Measurements from ENCODE around the gene YWHAG.
"Not testable (repeated sequence)": the region's sequence is repeated elsewhere in the genome, so short reads cannot be mapped to it uniquely, and the experiment has no call there.

YWHAG gene

DNA sequence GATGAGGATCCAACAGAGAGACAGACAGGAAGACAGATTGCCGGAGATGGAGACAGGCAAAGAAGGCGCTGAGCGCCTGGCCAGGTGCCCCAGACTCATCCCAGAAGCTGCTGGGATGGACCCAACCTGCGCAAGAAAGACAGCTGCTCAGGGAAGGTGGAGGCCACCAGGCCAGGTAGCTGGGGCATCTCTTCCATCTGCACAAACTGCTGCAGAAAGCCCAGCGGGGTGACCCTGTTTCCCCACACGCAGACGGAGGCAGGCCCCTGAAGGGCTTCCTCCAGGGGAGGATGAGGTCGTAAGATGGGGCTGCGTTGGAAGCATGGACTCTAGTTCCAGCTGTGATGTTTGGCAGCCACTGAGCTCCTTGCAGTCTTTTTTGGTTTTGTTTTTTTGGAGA lies 16.5 kb upstream of the YWHAG start:
- H3K4me3 ChIP-seq (ENCODE audit: low read length): no peak overlapping the region
- no peaks in the 10 kb centered on the region for H3K36me3 ChIP-seq (ENCODE audit: control insufficient read depth, insufficient read depth, low read length, severe bottlenecking)
- no peaks in the 10 kb centered on the region for H3K27me3 ChIP-seq (replicated peaks; ENCODE audit: control insufficient read depth, insufficient read depth, low read length)
- H3K9ac ChIP-seq (ENCODE audit: low read length): no peak overlapping the region
- peaks cover 19% of the 10 kb centered on the region for H3K4me1 ChIP-seq (ENCODE audit: control insufficient read depth, insufficient read depth, low read length)
- DNase-seq (ENCODE audit: low read depth): no peak
- H3K9me3 ChIP-seq (ENCODE audit: control insufficient read depth, low read length): no peaks in the 10 kb centered on the region

DNA sequence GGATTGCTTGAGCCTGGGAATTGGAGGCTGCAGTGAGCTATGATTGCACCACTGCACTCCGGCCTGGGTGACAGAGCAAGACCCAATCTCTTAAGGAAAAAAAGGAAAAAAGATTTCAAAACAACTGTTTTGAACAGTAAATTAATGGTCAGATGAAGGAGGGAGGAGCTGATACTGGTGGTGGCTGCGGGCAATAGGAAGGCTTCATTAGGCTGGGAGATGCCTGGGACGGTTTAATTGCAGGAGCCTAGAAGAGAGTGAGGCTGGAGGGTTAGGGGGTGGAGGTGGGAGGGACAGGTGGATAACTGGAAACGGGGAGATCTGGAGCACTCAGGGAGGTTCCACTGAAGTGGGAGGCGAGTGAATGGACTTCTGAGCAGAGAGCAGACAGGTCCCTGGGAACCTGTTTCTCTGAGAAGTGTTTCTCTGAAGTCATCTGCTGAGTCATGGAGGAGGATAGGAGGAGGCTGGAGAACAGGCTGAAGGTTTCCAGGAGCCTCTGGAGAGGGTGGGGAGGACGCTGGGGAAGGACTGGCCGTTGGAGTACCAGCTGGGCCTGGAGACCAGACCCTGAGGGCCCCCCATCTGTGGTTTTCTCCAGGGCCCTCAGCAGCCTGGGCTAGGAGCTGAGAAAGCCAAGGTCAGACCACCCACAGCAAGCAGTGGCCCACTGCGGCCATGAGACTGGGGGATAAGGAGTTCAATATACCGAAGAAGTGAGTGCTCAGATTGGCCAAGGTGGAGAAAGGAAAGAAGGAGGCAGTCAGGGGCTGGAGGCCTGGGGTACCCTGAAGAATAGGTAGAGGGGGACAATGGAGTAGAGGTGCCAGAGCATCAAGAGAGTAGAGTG lies 14.4 kb upstream of the YWHAG start:
- Histone ChIP-seq H3K27me3 (replicated peaks; ENCODE audit: control insufficient read depth, insufficient read depth, low read length) (no peaks in the 10 kb centered on the region), H3K9me3 (ENCODE audit: control insufficient read depth, low read length) (no peaks in the 10 kb centered on the region), H3K4me1 (ENCODE audit: control insufficient read depth, insufficient read depth, low read length) (peaks cover 16% of the 10 kb centered on the region), H3K4me3 (ENCODE audit: low read length) (no peak overlapping the region), H3K36me3 (ENCODE audit: control insufficient read depth, insufficient read depth, low read length, severe bottlenecking) (no peaks in the 10 kb centered on the region), H3K9ac (ENCODE audit: low read length) (no peak overlapping the region)
- DNase-seq (ENCODE audit: low read depth): peak; percentile 71

GRCh38 chr7:76371396-76371795 lies 12.6 kb upstream of the YWHAG start:
- no peaks in the 10 kb centered on the region for H3K9me3 ChIP-seq (ENCODE audit: control insufficient read depth, low read length)
- no peaks in the 10 kb centered on the region for H3K27me3 ChIP-seq (replicated peaks; ENCODE audit: control insufficient read depth, insufficient read depth, low read length)
- H3K9ac ChIP-seq (ENCODE audit: low read length): no peak overlapping the region
- DNase-seq (ENCODE audit: low read depth): no peak
- H3K4me1 ChIP-seq (ENCODE audit: control insufficient read depth, insufficient read depth, low read length): peaks cover 6% of the 10 kb centered on the region
- no peaks in the 10 kb centered on the region for H3K36me3 ChIP-seq (ENCODE audit: control insufficient read depth, insufficient read depth, low read length, severe bottlenecking)
- H3K4me3 ChIP-seq (ENCODE audit: low read length): no peak overlapping the region

DNA sequence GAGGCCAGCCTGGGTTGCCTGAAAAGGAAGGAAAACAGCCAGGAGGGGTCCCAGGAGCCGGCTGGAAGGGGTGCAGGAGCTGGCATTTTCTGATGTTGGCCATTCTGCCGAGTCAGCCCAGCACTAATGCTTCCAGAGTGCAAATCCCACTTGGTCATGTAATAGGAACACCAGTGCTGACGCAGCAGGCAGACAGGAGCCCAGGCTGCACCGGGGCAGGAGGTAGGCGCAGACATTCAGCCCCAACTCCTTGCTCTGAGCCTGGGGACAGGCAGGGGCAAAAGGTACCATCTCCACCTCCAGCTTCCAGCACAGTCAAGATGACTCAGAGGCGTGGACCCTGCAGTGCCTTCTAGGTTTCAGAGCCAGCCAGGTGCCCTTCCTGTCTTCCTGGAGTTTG lies 10.2 kb upstream of the YWHAG start:
- H3K9ac ChIP-seq (ENCODE audit: low read length): no peak overlapping the region
- peaks cover 26% of the 10 kb centered on the region for H3K4me1 ChIP-seq (ENCODE audit: control insufficient read depth, insufficient read depth, low read length)
- H3K4me3 ChIP-seq (ENCODE audit: low read length): no peak overlapping the region
- no peak for DNase-seq (ENCODE audit: low read depth)
- no peaks in the 10 kb centered on the region for H3K9me3 ChIP-seq (ENCODE audit: control insufficient read depth, low read length)
- H3K36me3 ChIP-seq (ENCODE audit: control insufficient read depth, insufficient read depth, low read length, severe bottlenecking): no peaks in the 10 kb centered on the region
- H3K27me3 ChIP-seq (replicated peaks; ENCODE audit: control insufficient read depth, insufficient read depth, low read length): no peaks in the 10 kb centered on the region

GRCh38 chr7:76368190-76368589 lies 9.4 kb upstream of the YWHAG start:
- Histone ChIP-seq H3K36me3 (ENCODE audit: control insufficient read depth, insufficient read depth, low read length, severe bottlenecking) (no peaks in the 10 kb centered on the region), H3K27me3 (replicated peaks; ENCODE audit: control insufficient read depth, insufficient read depth, low read length) (no peaks in the 10 kb centered on the region), H3K9ac (ENCODE audit: low read length) (no peak overlapping the region), H3K9me3 (ENCODE audit: control insufficient read depth, low read length) (no peaks in the 10 kb centered on the region), H3K4me3 (ENCODE audit: low read length) (no peak overlapping the region), H3K4me1 (ENCODE audit: control insufficient read depth, insufficient read depth, low read length) (peaks cover 26% of the 10 kb centered on the region)
- DNase-seq (ENCODE audit: low read depth): no peak

GRCh38 chr7:76364198-76364584 lies 5.4 kb upstream of the YWHAG start:
- peaks cover 34% of the 10 kb centered on the region for H3K4me1 ChIP-seq (ENCODE audit: control insufficient read depth, insufficient read depth, low read length)
- H3K4me3 ChIP-seq (ENCODE audit: low read length): peak overlapping the region; percentile 68
- H3K36me3 ChIP-seq (ENCODE audit: control insufficient read depth, insufficient read depth, low read length, severe bottlenecking): no peaks in the 10 kb centered on the region
- peak overlapping the region; percentile 82 for H3K9ac ChIP-seq (ENCODE audit: low read length)
- H3K27me3 ChIP-seq (replicated peaks; ENCODE audit: control insufficient read depth, insufficient read depth, low read length): no peaks in the 10 kb centered on the region
- no peak for DNase-seq (ENCODE audit: low read depth)
- no peaks in the 10 kb centered on the region for H3K9me3 ChIP-seq (ENCODE audit: control insufficient read depth, low read length)

DNA sequence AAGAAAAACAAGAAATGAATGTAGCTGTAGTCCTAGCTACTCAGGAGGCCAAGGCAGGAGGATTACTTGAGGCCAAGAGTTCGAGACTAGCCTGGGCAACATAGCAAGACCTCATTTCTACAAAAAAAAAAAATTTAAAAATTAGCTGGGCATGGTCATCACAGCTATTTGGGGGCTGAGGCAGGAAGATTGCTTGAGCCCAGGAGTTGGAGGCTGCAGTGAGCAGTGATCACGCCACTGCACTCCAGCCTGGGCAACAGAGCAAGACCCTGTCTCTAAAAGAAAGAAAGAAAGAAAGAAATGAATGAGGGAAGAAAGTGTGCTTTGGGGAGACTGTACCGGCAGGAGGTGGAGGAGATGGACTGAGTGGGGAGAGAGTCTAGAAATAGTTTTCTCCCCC lies 5.0 kb upstream of the YWHAG start:
- not testable (repeated sequence) for H3K36me3 ChIP-seq (ENCODE audit: control insufficient read depth, insufficient read depth, low read length, severe bottlenecking); H3K9me3 ChIP-seq (ENCODE audit: control insufficient read depth, low read length); H3K27me3 ChIP-seq (replicated peaks; ENCODE audit: control insufficient read depth, insufficient read depth, low read length); DNase-seq (ENCODE audit: low read depth)
- H3K4me3 ChIP-seq (ENCODE audit: low read length): peak overlapping the region; percentile 68
- peaks cover 34% of the 10 kb centered on the region for H3K4me1 ChIP-seq (ENCODE audit: control insufficient read depth, insufficient read depth, low read length)
- H3K9ac ChIP-seq (ENCODE audit: low read length): peak overlapping the region; percentile 82

DNA sequence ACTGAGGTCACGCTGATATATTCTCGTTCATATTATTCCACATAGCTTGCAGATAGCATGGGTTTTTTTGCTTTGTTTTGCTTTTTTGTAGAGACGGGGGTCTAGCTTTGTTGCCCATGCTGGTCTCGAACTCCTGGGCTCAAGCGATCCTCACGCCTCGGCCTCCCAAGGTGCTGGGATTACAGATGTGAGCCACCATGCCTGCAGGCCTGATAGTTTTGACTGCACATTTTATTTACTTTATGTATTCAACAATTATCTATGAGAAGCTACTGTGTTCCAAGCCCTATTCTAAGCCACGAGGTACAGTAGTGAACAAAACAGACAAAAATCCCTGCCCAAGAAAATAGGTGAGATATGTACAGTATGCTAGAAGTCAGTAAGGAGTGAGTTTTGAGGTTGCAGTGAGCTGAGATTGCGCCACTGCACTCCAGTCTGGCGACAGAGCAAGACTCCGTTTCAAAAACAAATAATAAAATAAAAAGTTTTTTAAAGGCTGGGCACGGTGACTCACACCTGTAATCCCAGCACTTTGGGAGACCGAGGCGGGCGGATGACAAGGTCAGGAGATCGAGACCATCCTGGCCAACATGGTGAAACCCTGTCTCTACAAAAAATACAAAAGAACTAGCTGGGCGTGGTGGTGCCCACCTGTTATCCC lies 1.3 kb upstream of the YWHAG start:
- Histone ChIP-seq H3K4me1 (ENCODE audit: control insufficient read depth, insufficient read depth, low read length) (peaks cover 45% of the 10 kb centered on the region), H3K9me3 (ENCODE audit: control insufficient read depth, low read length) (no peaks in the 10 kb centered on the region), H3K27me3 (replicated peaks; ENCODE audit: control insufficient read depth, insufficient read depth, low read length) (no peaks in the 10 kb centered on the region), H3K36me3 (ENCODE audit: control insufficient read depth, insufficient read depth, low read length, severe bottlenecking) (peaks cover 19% of the 10 kb centered on the region), H3K9ac (ENCODE audit: low read length) (peak overlapping the region; percentile 99), H3K4me3 (ENCODE audit: low read length) (peak overlapping the region; percentile 100)
- no peak for DNase-seq (ENCODE audit: low read depth)

- Histone ChIP-seq H3K9ac (ENCODE audit: low read length) (peak overlapping the region; percentile 99), H3K27me3 (replicated peaks; ENCODE audit: control insufficient read depth, insufficient read depth, low read length) (no peaks in the 10 kb centered on the region), H3K4me1 (ENCODE audit: control insufficient read depth, insufficient read depth, low read length) (peaks cover 45% of the 10 kb centered on the region), H3K9me3 (ENCODE audit: control insufficient read depth, low read length) (no peaks in the 10 kb centered on the region), H3K36me3 (ENCODE audit: control insufficient read depth, insufficient read depth, low read length, severe bottlenecking) (peaks cover 26% of the 10 kb centered on the region), H3K4me3 (ENCODE audit: low read length) (peak overlapping the region; percentile 100)
- DNase-seq (ENCODE audit: low read depth): peak; percentile 98
These were observed 553 bp upstream of the YWHAG start for GRCh38 chr7:76359111-76359977.

DNA sequence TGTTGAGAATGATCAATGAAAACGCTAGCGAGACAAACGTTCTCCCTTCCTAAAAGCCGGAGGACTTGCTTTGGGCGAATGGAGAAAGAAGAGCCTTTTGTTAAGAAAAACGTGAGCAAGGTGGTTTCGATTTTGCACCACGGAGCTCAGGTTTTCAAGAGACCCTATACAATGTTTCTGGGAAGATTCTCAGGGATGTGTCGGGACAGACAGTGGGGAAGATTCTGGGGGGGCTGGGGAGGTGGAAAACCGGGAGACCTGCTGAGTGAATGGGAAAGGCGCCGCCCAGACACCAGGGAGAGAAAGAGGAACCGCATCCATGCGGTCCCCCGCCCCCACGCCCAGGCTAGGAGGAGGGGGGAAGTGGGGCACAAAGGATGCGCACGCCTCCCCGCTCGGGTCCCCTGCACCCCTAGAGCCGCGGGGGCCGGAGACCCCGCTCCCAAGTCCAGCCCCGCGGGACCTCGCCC lies 745 bp downstream of the YWHAG start:
- Histone ChIP-seq H3K9me3 (ENCODE audit: control insufficient read depth, low read length) (no peaks in the 10 kb centered on the region), H3K4me1 (ENCODE audit: control insufficient read depth, insufficient read depth, low read length) (peaks cover 39% of the 10 kb centered on the region), H3K27me3 (replicated peaks; ENCODE audit: control insufficient read depth, insufficient read depth, low read length) (no peaks in the 10 kb centered on the region), H3K9ac (ENCODE audit: low read length) (peak overlapping the region; percentile 99), H3K4me3 (ENCODE audit: low read length) (peak overlapping the region; percentile 100), H3K36me3 (ENCODE audit: control insufficient read depth, insufficient read depth, low read length, severe bottlenecking) (peaks cover 32% of the 10 kb centered on the region)
- peak; percentile 67 for DNase-seq (ENCODE audit: low read depth)

- peaks cover 44% of the 10 kb centered on the region for H3K4me1 ChIP-seq (ENCODE audit: control insufficient read depth, insufficient read depth, low read length)
- H3K9ac ChIP-seq (ENCODE audit: low read length): peak overlapping the region; percentile 99
- H3K9me3 ChIP-seq (ENCODE audit: control insufficient read depth, low read length): no peaks in the 10 kb centered on the region
- DNase-seq (ENCODE audit: low read depth): peak; percentile 52
- no peaks in the 10 kb centered on the region for H3K27me3 ChIP-seq (replicated peaks; ENCODE audit: control insufficient read depth, insufficient read depth, low read length)
- H3K4me3 ChIP-seq (ENCODE audit: low read length): peak overlapping the region; percentile 100
- peaks cover 32% of the 10 kb centered on the region for H3K36me3 ChIP-seq (ENCODE audit: control insufficient read depth, insufficient read depth, low read length, severe bottlenecking)
These were observed 1.2 kb downstream of the YWHAG start for GRCh38 chr7:76357475-76358010.
